GM23338 (cell line): ENCODE measurements around the gene SOST.

Experiments
- CREB1 ChIP-seq: fragments of 250-450 bp; sonication (Bioruptor Pico); IDR thresholded peaks from 2 replicates; pipeline ENCODE4 v1.5.0; 2020; ENCODE audit warnings: low read depth, mild to moderate bottlenecking, moderate library complexity
- CTCF ChIP-seq, 2 experiments: fragments of 200-600 bp in 1 of 2; sonication (generic) in 1 of 2; conservative IDR thresholded peaks; 2 replicates each; pipeline versions ENCODE4 v1.5.1 to v1.6.1; 2016 to 2017; ENCODE audit warnings: antibody characterized with exemption in 2 of 2, low read depth in 2 of 2, mild to moderate bottlenecking in 2 of 2, moderate library complexity in 1 of 2
- ETS1 ChIP-seq: IDR thresholded peaks from 2 replicates; pipeline ENCODE4 v1.6.1; 2016; ENCODE audit warnings: antibody characterized with exemption
- EZH2 ChIP-seq: fragments of 200-600 bp; sonication (generic); IDR thresholded peaks from one replicate; pipeline ENCODE4 v1.8.0; 2017; ENCODE audit warnings: antibody characterized with exemption, mild to moderate bottlenecking, low read depth; ENCODE audit not compliant: unreplicated experiment
- EZH2phosphoT487 ChIP-seq: fragments of 200-600 bp; sonication (generic); IDR thresholded peaks from one replicate; pipeline ENCODE4 v1.8.1; 2018; ENCODE audit warnings: antibody characterized with exemption; ENCODE audit not compliant: unreplicated experiment
- JUNB ChIP-seq: IDR thresholded peaks from one replicate; pipeline ENCODE4 v1.6.1; 2016; ENCODE audit warnings: antibody characterized with exemption; ENCODE audit not compliant: unreplicated experiment
- NANOG ChIP-seq: IDR thresholded peaks from 2 replicates; pipeline ENCODE4 v1.6.1; 2016; ENCODE audit warnings: antibody characterized with exemption, borderline replicate concordance
- POLR2AphosphoS5 ChIP-seq: IDR thresholded peaks from 2 replicates; pipeline ENCODE4 v1.6.1; 2016; ENCODE audit warnings: antibody characterized with exemption, low read depth
- REST ChIP-seq: IDR thresholded peaks from one replicate; pipeline ENCODE4 v1.6.1; 2018; ENCODE audit warnings: antibody characterized with exemption; ENCODE audit not compliant: unreplicated experiment
- ZNF331 ChIP-seq: fragments of 250-450 bp; sonication (Bioruptor Pico); IDR thresholded peaks from 2 replicates; pipeline ENCODE4 v1.5.0; 2020; ENCODE audit warnings: low read depth, mild to moderate bottlenecking, moderate library complexity

GRCh38 chr17:43760254-43760852 is 1.8 kb upstream of the SOST start:
- TF ChIP-seq CTCF (conservative IDR thresholded peaks at IDR 0.05; ENCODE audit: low read depth in 2 of 2) (peak; percentile 100), EZH2 (no peak), EZH2phosphoT487 (no peak), POLR2AphosphoS5 (no peak), JUNB (no peak), REST (no peak), ZNF331 (CRISPR knock-in tag) (no peak), NANOG (no peak), CREB1 (no peak), ETS1 (no peak)
